Measurements from ENCODE around the gene NRXN3.

Gene NRXN3

DNA sequence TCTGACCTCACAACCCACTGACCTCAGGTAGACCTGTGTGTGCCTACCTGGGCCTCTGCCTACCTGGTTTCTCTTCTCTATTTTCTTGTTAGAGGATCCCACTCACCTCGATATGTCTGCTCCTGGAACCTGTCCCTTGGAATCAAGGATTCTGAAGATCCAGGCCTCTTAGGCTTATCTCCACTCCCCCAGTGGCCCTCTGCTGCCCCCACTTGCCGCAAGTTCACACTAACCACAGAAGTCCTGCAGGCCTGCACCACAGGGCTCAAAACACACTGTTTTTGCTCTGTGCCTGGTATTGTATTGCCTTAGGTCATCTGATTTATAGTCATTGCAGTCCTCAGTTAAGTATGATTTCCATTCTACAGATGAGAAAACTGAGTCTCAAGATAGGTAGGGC is 15.3 kb upstream of the NRXN3 start:
- no peak for DNase-seq (ENCODE audit: low spot score)
- no peak for ATAC-seq (ENCODE audit: low read depth)

GRCh38 chr14:78156196-78156595 is 14.0 kb upstream of the NRXN3 start:
- Histone ChIP-seq H3K9me3 (ENCODE audit: severe bottlenecking) (no peaks in the 10 kb centered on the region), H3K27ac (ENCODE audit: poor library complexity, severe bottlenecking) (no peak overlapping the region), H3K36me3 (ENCODE audit: low read depth) (no peaks in the 10 kb centered on the region), H3K4me3 (ENCODE audit: severe bottlenecking) (no peak overlapping the region), H3K27me3 (ENCODE audit: insufficient read depth, poor library complexity, severe bottlenecking) (peaks cover 4% of the 10 kb centered on the region), H3K4me1 (ENCODE audit: insufficient read depth, poor library complexity, severe bottlenecking) (peaks cover 9% of the 10 kb centered on the region)
- TF ChIP-seq, protein P1, sequence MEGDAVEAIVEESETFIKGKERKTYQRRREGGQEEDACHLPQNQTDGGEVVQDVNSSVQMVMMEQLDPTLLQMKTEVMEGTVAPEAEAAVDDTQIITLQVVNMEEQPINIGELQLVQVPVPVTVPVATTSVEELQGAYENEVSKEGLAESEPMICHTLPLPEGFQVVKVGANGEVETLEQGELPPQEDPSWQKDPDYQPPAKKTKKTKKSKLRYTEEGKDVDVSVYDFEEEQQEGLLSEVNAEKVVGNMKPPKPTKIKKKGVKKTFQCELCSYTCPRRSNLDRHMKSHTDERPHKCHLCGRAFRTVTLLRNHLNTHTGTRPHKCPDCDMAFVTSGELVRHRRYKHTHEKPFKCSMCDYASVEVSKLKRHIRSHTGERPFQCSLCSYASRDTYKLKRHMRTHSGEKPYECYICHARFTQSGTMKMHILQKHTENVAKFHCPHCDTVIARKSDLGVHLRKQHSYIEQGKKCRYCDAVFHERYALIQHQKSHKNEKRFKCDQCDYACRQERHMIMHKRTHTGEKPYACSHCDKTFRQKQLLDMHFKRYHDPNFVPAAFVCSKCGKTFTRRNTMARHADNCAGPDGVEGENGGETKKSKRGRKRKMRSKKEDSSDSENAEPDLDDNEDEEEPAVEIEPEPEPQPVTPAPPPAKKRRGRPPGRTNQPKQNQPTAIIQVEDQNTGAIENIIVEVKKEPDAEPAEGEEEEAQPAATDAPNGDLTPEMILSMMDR (IDR thresholded peaks at IDR 0.05; ENCODE audit: poor library complexity, severe bottlenecking), result no peak
- DNase-seq (ENCODE audit: low spot score) (no peak), ATAC-seq (ENCODE audit: low read depth) (no peak)

More for the DNA sequence above, 15.3 kb upstream of the NRXN3 start:
- TF ChIP-seq, protein P1 (IDR thresholded peaks at IDR 0.05; ENCODE audit: poor library complexity, severe bottlenecking), result peak; percentile 21
- peaks cover 9% of the 10 kb centered on the region for H3K4me1 ChIP-seq (ENCODE audit: insufficient read depth, poor library complexity, severe bottlenecking)
- H3K4me3 ChIP-seq (ENCODE audit: severe bottlenecking), result no peak overlapping the region
- H3K9me3 ChIP-seq (ENCODE audit: severe bottlenecking), result no peaks in the 10 kb centered on the region
- H3K27me3 ChIP-seq (ENCODE audit: insufficient read depth, poor library complexity, severe bottlenecking), result peaks cover 4% of the 10 kb centered on the region
- no peak overlapping the region for H3K27ac ChIP-seq (ENCODE audit: poor library complexity, severe bottlenecking)
- H3K36me3 ChIP-seq (ENCODE audit: low read depth), result no peaks in the 10 kb centered on the region

DNA sequence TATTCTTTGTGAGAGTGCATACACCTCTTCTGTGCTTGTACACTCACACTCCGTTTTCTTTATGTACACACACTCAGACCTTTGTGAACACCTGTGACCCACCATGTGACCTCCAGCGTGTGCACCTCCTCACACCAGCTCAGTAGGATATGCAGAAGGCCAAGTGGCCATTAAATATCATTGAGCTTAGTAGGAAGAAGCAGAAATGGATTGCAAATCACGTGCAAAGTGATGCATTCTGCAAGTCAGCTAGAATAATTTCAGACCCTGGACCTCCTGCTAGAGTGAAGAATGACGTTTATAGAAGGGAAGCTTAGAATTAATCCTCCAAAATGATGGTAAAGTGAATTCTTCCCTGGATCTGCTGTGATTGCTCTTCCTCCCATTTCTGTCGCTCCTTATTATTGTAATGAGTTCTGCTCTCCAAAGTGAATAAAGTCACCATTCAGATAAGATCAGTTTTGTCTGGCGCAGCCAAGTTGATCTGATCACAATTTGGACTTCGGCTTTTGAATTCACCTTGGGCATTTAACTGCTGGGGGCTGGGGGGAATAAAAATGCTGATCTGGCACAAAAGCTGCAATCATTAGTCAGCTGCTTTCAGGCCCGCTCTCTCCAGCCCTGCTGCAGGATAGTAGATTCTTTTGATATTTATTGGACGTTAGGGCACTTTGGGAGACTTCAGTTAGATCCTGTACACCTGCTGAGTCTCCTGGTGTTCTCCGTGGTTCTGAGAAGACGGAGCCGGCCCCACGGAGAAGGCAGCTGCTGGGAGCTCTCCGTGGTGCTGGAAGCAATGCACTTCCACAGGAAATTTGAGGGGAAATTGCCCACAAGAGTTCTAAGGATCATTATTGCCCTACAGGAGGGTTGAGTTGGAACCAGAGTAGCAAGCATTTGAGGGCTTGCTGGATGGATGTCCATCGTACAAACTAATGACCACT is 12.4 kb upstream of the NRXN3 start:
- Histone ChIP-seq H3K4me1 (ENCODE audit: insufficient read depth, poor library complexity, severe bottlenecking) (peaks cover under 1% of the 10 kb centered on the region), H3K9me3 (ENCODE audit: severe bottlenecking) (no peaks in the 10 kb centered on the region), H3K36me3 (ENCODE audit: low read depth) (no peaks in the 10 kb centered on the region), H3K4me3 (ENCODE audit: severe bottlenecking) (no peak overlapping the region), H3K27me3 (ENCODE audit: insufficient read depth, poor library complexity, severe bottlenecking) (peaks cover 4% of the 10 kb centered on the region), H3K27ac (ENCODE audit: poor library complexity, severe bottlenecking) (no peak overlapping the region)
- peak; percentile 42; the same call in 1 of the 3 replicates for ATAC-seq (ENCODE audit: low read depth)
- TF ChIP-seq, protein P1 (IDR thresholded peaks at IDR 0.05; ENCODE audit: poor library complexity, severe bottlenecking), result no peak
- no peak for DNase-seq (ENCODE audit: low spot score)

- ATAC-seq (ENCODE audit: low read depth) (0 out of 3 replicates have a peak, but pooled peaks have one; percentile 41), DNase-seq (ENCODE audit: low spot score) (no peak)
- Histone ChIP-seq H3K36me3 (ENCODE audit: low read depth) (no peaks in the 10 kb centered on the region), H3K27me3 (ENCODE audit: insufficient read depth, poor library complexity, severe bottlenecking) (peaks cover 6% of the 10 kb centered on the region), H3K4me1 (ENCODE audit: insufficient read depth, poor library complexity, severe bottlenecking) (no peaks in the 10 kb centered on the region), H3K9me3 (ENCODE audit: severe bottlenecking) (no peaks in the 10 kb centered on the region), H3K4me3 (ENCODE audit: severe bottlenecking) (no peak overlapping the region), H3K27ac (ENCODE audit: poor library complexity, severe bottlenecking) (no peak overlapping the region)
- TF ChIP-seq, protein P1 (IDR thresholded peaks at IDR 0.05; ENCODE audit: poor library complexity, severe bottlenecking), result no peak
Measured at GRCh38 chr14:78162202-78162601, 8.0 kb upstream of the NRXN3 start.

All from RWPE2 (cell line).